Activated T-cell treated with anti-CD3 and anti-CD28 coated beads, Interleukin-2, amount 50 U/mL, for 72 hours (primary cell): ENCODE results near the gene TPD52L1. TPM values are rescaled to one million over a fixed set of nuclear protein-coding genes. Genes with fewer than 3 reads are reported as not detected.

ENCODE experiments used
- ATAC-seq, 2 donors: fragments of 150-1000 bp; cut with Tn5 transposase; replicated peaks in 1 of 2; 2 replicates each; pipeline ENCODE4 v1.10.0; 2021; ENCODE audit warnings: moderate library complexity in 2 of 2, mild to moderate bottlenecking in 1 of 2
- DNase-seq, 2 donors: peaks; one replicate each; pipeline ENCODE4 v3.0.0; 2021 to 2022; ENCODE audit warnings: mixed read lengths in 1 of 2
- H3K27ac Mint-ChIP-seq: one replicate; pipeline ENCODE4 v1.8.0; 2022; ENCODE audit warnings: mild to moderate bottlenecking, moderate library complexity, mixed read lengths
- H3K27me3 Mint-ChIP-seq: one replicate; pipeline ENCODE4 v1.8.0; 2022; ENCODE audit warnings: low read depth, mixed read lengths
- H3K36me3 Mint-ChIP-seq, 2 donors: one replicate each; pipeline ENCODE4 v1.8.0; 2022; ENCODE audit warnings: mixed read lengths in 2 of 2, mild to moderate bottlenecking in 1 of 2; ENCODE audit not compliant: insufficient read depth in 2 of 2
- H3K4me1 Mint-ChIP-seq: one replicate; pipeline ENCODE4 v1.8.0; 2022; ENCODE audit warnings: low read depth, mixed read lengths
- H3K4me3 Mint-ChIP-seq, 2 donors: one replicate each; pipeline ENCODE4 v1.8.0; 2022; ENCODE audit warnings: mild to moderate bottlenecking in 2 of 2, mixed read lengths in 2 of 2, moderate library complexity in 2 of 2
- H3K9me3 Mint-ChIP-seq, 2 donors: one replicate each; pipeline ENCODE4 v1.8.0; 2022; ENCODE audit warnings: mixed read lengths in 2 of 2
- total RNA-seq, 2 donors: library from RNA; stranded (reverse); gene quantifications; one replicate each; pipeline ENCODE4 v1.2.3, GENCODE V29; 2022

Gene TPD52L1
- total RNA-seq, 2 donors from 2014 or later, result 0.50 to 0.56 TPM

DNA sequence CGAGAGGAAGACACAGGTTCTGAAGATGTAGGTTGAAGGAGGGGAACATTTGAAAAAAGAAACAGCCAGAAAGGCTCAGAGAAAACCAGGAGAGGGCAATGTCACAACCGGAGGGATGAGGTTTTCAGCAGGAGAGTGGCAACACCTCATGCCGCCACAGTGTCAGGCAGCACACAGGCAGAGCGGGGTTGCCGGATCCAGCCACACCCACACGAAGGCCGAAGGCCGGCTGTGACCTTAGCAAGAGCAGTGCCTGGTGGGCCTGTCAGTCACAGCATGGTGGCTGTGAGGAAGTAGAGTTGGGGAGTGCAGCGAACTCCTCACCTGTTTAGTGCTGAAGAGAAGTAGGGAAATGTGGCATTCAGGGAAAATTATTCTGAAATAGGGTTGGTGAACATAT lies 134.1 kb downstream of the TPD52L1 start:
- Mint-ChIP-seq H3K36me3 (peaks cover 32 to 81% of the 10 kb centered on the region in 2 donors), H3K27me3 (no peaks in the 10 kb centered on the region), H3K27ac (no peak overlapping the region), H3K4me1 (peaks cover 2% of the 10 kb centered on the region), H3K9me3 (peaks cover 4 to 8% of the 10 kb centered on the region in 2 donors), H3K4me3 (no peak overlapping the region)
- no peak for ATAC-seq
- DNase-seq, result no peak

DNA sequence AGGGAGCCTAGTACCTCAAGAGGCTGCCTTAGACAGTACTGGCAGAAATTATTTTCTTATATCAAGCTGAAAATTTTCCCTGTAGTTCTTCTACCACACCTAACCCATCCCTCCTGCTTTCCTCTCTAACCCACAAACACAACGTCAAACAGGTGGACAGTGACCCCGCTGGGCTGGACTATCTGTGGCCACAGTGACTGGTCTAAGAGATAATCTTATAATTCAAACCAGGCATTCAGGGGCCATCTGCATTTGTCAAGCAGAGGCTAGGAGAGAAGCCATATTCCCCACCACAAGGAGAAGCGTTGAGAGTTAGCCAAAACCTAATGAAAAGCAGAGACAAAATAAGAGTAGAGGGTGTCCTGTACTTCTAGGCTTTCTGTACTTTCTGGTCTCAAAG lies 140.0 kb downstream of the TPD52L1 start:
- DNase-seq (no peak), ATAC-seq (no peak)
- Mint-ChIP-seq H3K9me3 (peaks cover 0 to 3% of the 10 kb centered on the region in 2 donors), H3K4me3 (no peak overlapping the region), H3K27me3 (no peaks in the 10 kb centered on the region), H3K4me1 (peaks cover 27% of the 10 kb centered on the region), H3K36me3 (peaks cover 19 to 48% of the 10 kb centered on the region in 2 donors), H3K27ac (peak overlapping the region; percentile 36)

- peak overlapping the region; percentile 36 for H3K27ac Mint-ChIP-seq
- peaks cover 0 to 3% of the 10 kb centered on the region in 2 donors for H3K9me3 Mint-ChIP-seq
- DNase-seq (no peak), ATAC-seq (no peak)
- peaks cover 31% of the 10 kb centered on the region for H3K4me1 Mint-ChIP-seq
- no peak overlapping the region for H3K4me3 Mint-ChIP-seq
- H3K36me3 Mint-ChIP-seq, result peaks cover 19 to 51% of the 10 kb centered on the region in 2 donors
- H3K27me3 Mint-ChIP-seq, result no peaks in the 10 kb centered on the region
Observed at GRCh38 chr6:125294036-125294435, 140.5 kb downstream of the TPD52L1 start.

- H3K27me3 Mint-ChIP-seq, result no peaks in the 10 kb centered on the region
- ATAC-seq (no peak), DNase-seq (no peak)
- peaks cover 0 to 2% of the 10 kb centered on the region in 2 donors for H3K9me3 Mint-ChIP-seq
- H3K4me1 Mint-ChIP-seq, result peaks cover 40% of the 10 kb centered on the region
- no peak overlapping the region for H3K4me3 Mint-ChIP-seq
- peaks cover 18 to 52% of the 10 kb centered on the region in 2 donors for H3K36me3 Mint-ChIP-seq
- H3K27ac Mint-ChIP-seq, result peak overlapping the region; percentile 22
Observed at GRCh38 chr6:125294925-125295324, 141.4 kb downstream of the TPD52L1 start.

GRCh38 chr6:125296471-125296870 lies 142.9 kb downstream of the TPD52L1 start:
- Mint-ChIP-seq H3K36me3 (peaks cover 18 to 52% of the 10 kb centered on the region in 2 donors), H3K27ac (no peak overlapping the region), H3K9me3 (peaks cover 0 to 2% of the 10 kb centered on the region in 2 donors), H3K4me3 (no peak overlapping the region), H3K4me1 (peaks cover 51% of the 10 kb centered on the region), H3K27me3 (no peaks in the 10 kb centered on the region)
- no peak for DNase-seq
- no peak for ATAC-seq

GRCh38 chr6:125299257-125299656 lies 145.7 kb downstream of the TPD52L1 start:
- Mint-ChIP-seq H3K27me3 (no peaks in the 10 kb centered on the region), H3K9me3 (peaks cover 2% of the 10 kb centered on the region in 2 donors), H3K4me3 (peak overlapping the region; percentile 49 to 98), H3K27ac (peak overlapping the region; percentile 98), H3K36me3 (peaks cover 15 to 41% of the 10 kb centered on the region in 2 donors), H3K4me1 (peaks cover 69% of the 10 kb centered on the region)
- ATAC-seq, result no peak
- DNase-seq, result no peak

- Mint-ChIP-seq H3K9me3 (peaks cover 2% of the 10 kb centered on the region in 2 donors), H3K27me3 (no peaks in the 10 kb centered on the region), H3K4me3 (peak overlapping the region; percentile 89 to 98), H3K27ac (peak overlapping the region; percentile 98), H3K4me1 (peaks cover 61% of the 10 kb centered on the region), H3K36me3 (peaks cover 15 to 36% of the 10 kb centered on the region in 2 donors)
- peak in 1 of 2 donors; percentile 5 for DNase-seq
- ATAC-seq, result no peak
Observed at GRCh38 chr6:125300992-125301434, 147.4 kb downstream of the TPD52L1 start.

- DNase-seq (peak; percentile 61 to 75), ATAC-seq (peak; percentile 82 to 90)
- Mint-ChIP-seq H3K9me3 (peaks cover 2% of the 10 kb centered on the region in 2 donors), H3K4me3 (peak within 1 kb of the TSS; percentile 89 to 98), H3K36me3 (peaks cover 15 to 36% of the 10 kb centered on the region in 2 donors), H3K27ac (peak within 1 kb of the TSS; percentile 98), H3K4me1 (peaks cover 54% of the 10 kb centered on the region), H3K27me3 (no peaks in the 10 kb centered on the region)
Observed at GRCh38 chr6:125301435-125302391, 148.1 kb downstream of the TPD52L1 start, which contains the start of gene HDDC2. TSS of gene HDDC2 (minus strand) at chr6:125301967. CDS start at chr6:125301932, 35 bp downstream.

GRCh38 chr6:125302840-125303511 lies 149.4 kb downstream of the TPD52L1 start:
- DNase-seq (no peak), ATAC-seq (no peak)
- Mint-ChIP-seq H3K27ac (peak overlapping the region; percentile 80), H3K36me3 (peaks cover 8 to 28% of the 10 kb centered on the region in 2 donors), H3K4me3 (peak overlapping the region; percentile 89 to 98), H3K27me3 (no peaks in the 10 kb centered on the region), H3K9me3 (peaks cover 2% of the 10 kb centered on the region in 2 donors), H3K4me1 (peaks cover 54% of the 10 kb centered on the region)

DNA sequence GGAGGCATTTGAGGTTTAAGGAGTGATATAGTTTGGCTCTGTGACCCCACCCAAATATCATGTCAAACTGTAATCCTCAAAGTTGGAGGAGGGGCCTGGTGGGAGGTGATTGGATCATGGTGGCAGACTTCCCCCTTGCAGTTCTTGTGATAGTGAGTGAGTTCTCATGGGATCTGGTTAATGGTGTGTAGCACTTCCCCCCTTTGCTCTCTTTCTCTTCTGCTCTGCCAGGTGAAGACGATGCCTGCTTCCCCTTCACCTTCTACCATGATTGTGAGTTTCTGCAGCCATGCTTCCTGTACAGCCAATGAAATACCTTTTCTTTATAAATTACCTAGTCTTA lies 149.9 kb downstream of the TPD52L1 start:
- no peaks in the 10 kb centered on the region for H3K27me3 Mint-ChIP-seq
- peak overlapping the region; percentile 35 for H3K27ac Mint-ChIP-seq
- peaks cover 6 to 24% of the 10 kb centered on the region in 2 donors for H3K36me3 Mint-ChIP-seq
- DNase-seq (no peak), ATAC-seq (no peak)
- peak overlapping the region in 1 of 2 donors; percentile 22 for H3K4me3 Mint-ChIP-seq
- H3K9me3 Mint-ChIP-seq, result peaks cover 2% of the 10 kb centered on the region in 2 donors
- H3K4me1 Mint-ChIP-seq, result peaks cover 55% of the 10 kb centered on the region

DNA sequence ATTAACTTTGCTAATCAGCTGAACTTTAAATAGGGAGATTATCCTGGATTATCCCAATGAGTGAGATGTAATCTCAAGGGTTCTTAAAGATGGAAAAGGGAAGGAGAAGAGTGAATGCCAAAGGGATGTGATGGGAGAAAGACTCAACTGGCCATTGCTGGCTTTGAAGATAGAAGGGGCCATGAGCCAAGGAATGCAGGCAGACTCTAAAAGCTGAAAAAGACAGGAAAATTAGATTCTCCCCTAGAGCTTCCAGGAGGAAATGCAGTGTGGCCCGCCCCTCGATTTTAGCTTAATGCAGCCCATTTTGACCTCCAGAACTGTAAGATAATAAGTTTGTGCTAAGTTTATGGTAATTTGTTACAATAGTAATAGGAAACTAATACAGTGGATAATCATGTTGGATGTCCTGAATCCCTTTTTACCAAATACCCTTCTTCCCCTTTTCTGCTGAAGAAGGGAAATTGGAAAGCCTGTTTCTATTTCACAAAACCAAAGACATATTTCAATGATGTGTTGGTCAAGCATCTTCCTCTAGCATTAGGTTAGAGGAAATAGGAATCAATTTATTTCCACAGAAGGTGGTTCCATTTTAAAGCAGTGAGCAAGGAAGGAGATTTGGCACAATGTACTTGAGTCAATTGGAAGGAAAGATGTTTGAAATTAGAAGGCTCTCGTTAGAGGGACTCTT lies 151.5 kb downstream of the TPD52L1 start:
- Mint-ChIP-seq H3K4me3 (no peak overlapping the region), H3K27ac (no peak overlapping the region), H3K4me1 (peaks cover 46% of the 10 kb centered on the region), H3K36me3 (peaks cover 4 to 11% of the 10 kb centered on the region in 2 donors), H3K9me3 (peaks cover 2% of the 10 kb centered on the region in 2 donors), H3K27me3 (peaks cover 7% of the 10 kb centered on the region)
- ATAC-seq (no peak), DNase-seq (no peak)

DNA sequence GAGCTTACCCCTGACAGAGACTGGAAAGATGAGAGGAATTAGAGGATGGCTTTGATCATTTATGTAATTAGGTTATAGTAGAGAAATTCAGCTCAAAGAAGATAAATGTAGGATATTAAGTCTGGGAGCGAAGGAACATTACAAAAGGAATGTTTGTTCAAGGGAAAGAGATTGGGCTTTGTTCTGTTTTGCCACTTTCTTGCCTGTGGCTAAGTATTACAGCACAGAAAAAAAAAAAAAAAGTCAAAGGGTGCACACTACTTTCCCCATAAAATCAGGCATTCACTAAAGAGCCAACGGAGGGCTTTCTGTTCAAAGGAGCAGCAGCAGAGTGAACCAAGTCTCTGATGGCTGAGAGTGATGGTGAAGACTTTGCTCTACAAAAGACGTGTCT lies 153.2 kb downstream of the TPD52L1 start:
- Mint-ChIP-seq H3K27me3 (peaks cover 13% of the 10 kb centered on the region), H3K4me3 (no peak overlapping the region), H3K27ac (no peak overlapping the region), H3K4me1 (peaks cover 36% of the 10 kb centered on the region), H3K9me3 (peaks cover 2% of the 10 kb centered on the region in 2 donors), H3K36me3 (peaks cover 2 to 3% of the 10 kb centered on the region in 2 donors)
- DNase-seq, result no peak
- ATAC-seq, result no peak
